Neural cell (in vitro differentiated cells): Measurements from ENCODE around the gene SH3PXD2B. TPM values are rescaled to one million over a fixed set of nuclear protein-coding genes. Genes with fewer than 3 reads are reported as not detected.

Experiments used
- H2AFZ ChIP-seq: fragments of 200-600, 300-800 bp; sonication (generic), shearing (Covaris generic); 2 replicates; pipeline ENCODE4 v1.6.0; 2014; ENCODE audit warnings: low read depth, mild to moderate bottlenecking, antibody characterized with exemption, low read length, moderate library complexity
- H3F3A ChIP-seq: fragments of 200-600 bp; shearing (Covaris generic); 2 replicates; pipeline ENCODE4 v1.6.1; 2016; ENCODE audit warnings: mild to moderate bottlenecking, moderate library complexity, mixed read lengths, antibody characterized with exemption, low read length; ENCODE audit not compliant: insufficient read depth, poor library complexity, severe bottlenecking
- H3K27ac ChIP-seq: fragments of 200-600, 300-800 bp; sonication (generic), shearing (Covaris generic); 2 replicates; pipeline ENCODE4 v1.5.1; 2014; ENCODE audit warnings: mild to moderate bottlenecking, low read length, moderate library complexity
- H3K27me3 ChIP-seq: fragments of 300-800, 200-600 bp; sonication (generic), shearing (Covaris generic); 2 replicates; pipeline ENCODE4 v1.6.0; 2014; ENCODE audit warnings: mild to moderate bottlenecking, low read depth, low read length, moderate library complexity; ENCODE audit not compliant: insufficient read depth
- H3K36me3 ChIP-seq: fragments of 300-800, 200-600 bp; sonication (generic), shearing (Covaris generic); 2 replicates; pipeline ENCODE4 v1.5.1; 2014; ENCODE audit warnings: mild to moderate bottlenecking, antibody characterized with exemption, low read length, moderate library complexity; ENCODE audit not compliant: insufficient read depth
- H3K4me2 ChIP-seq: fragments of 300-800, 200-600 bp; sonication (generic), shearing (Covaris generic); 2 replicates; pipeline ENCODE4 v1.6.0; 2014; ENCODE audit warnings: mild to moderate bottlenecking, low read length
- H3K4me3 ChIP-seq: fragments of 300-800, 200-600 bp; sonication (generic), shearing (Covaris generic); 2 replicates; pipeline ENCODE4 v1.5.1; 2014; ENCODE audit warnings: mild to moderate bottlenecking, low read length, moderate library complexity
- H3K79me2 ChIP-seq: fragments of 200-600 bp; shearing (Covaris generic); replicated peaks from 2 replicates; pipeline ENCODE4 v1.6.0; 2014; ENCODE audit warnings: mild to moderate bottlenecking, low read length, moderate library complexity; ENCODE audit not compliant: insufficient read depth
- H3K9ac ChIP-seq: fragments of 300-800, 200-600 bp; sonication (generic), shearing (Covaris generic); 2 replicates; pipeline ENCODE4 v1.6.1; 2016; ENCODE audit warnings: mild to moderate bottlenecking, low read length, mixed read lengths
- H3K9me2 ChIP-seq: fragments of 200-600 bp; shearing (Covaris generic); 2 replicates; pipeline ENCODE4 v1.6.1; 2016; ENCODE audit warnings: mild to moderate bottlenecking, low read length, mixed read lengths; ENCODE audit not compliant: insufficient read depth
- H3K9me3 ChIP-seq: fragments of 200-600, 300-800 bp; sonication (generic), shearing (Covaris generic); 2 replicates; pipeline ENCODE4 v1.6.1; 2016; ENCODE audit warnings: mild to moderate bottlenecking, mixed run types, low read length, moderate library complexity, mixed read lengths
- H4K20me1 ChIP-seq: fragments of 200-600 bp; shearing (Covaris generic); 2 replicates; pipeline ENCODE4 v1.6.1; 2016; ENCODE audit warnings: mild to moderate bottlenecking, mixed run types; ENCODE audit not compliant: insufficient read depth
- EP300 ChIP-seq: fragments of 450-650 bp; conservative IDR thresholded peaks from 2 replicates; pipeline ENCODE4 v1.6.1; 2014; ENCODE audit warnings: antibody characterized with exemption, mild to moderate bottlenecking, moderate library complexity; ENCODE audit not compliant: poor library complexity, severe bottlenecking
- EZH2 ChIP-seq: fragments of 200-600, 300-800 bp; shearing (Covaris generic), sonication (generic); IDR thresholded peaks from 2 replicates; pipeline ENCODE4 v1.6.1; 2014; ENCODE audit warnings: antibody characterized with exemption, low read length, borderline replicate concordance, mild to moderate bottlenecking; ENCODE audit not compliant: insufficient read depth, poor library complexity, severe bottlenecking
- MXI1 ChIP-seq: fragments of 450-650 bp; conservative IDR thresholded peaks from 2 replicates; pipeline ENCODE4 v1.6.1; 2014; ENCODE audit warnings: antibody characterized with exemption, mild to moderate bottlenecking; ENCODE audit not compliant: poor library complexity, severe bottlenecking
- POLR2AphosphoS5 ChIP-seq: IDR thresholded peaks from 2 replicates; pipeline ENCODE4 v1.6.1; 2012
- RAD21 ChIP-seq: fragments of 450-650 bp; conservative IDR thresholded peaks from 2 replicates; pipeline ENCODE4 v1.6.1; 2014; ENCODE audit warnings: antibody characterized with exemption, mild to moderate bottlenecking, moderate library complexity
- SMC3 ChIP-seq: fragments of 450-650 bp; conservative IDR thresholded peaks from 2 replicates; pipeline ENCODE4 v1.6.1; 2014; ENCODE audit warnings: antibody characterized with exemption, mild to moderate bottlenecking, moderate library complexity; ENCODE audit not compliant: poor library complexity
- TAF1 ChIP-seq: IDR thresholded peaks from 2 replicates; pipeline ENCODE4 v1.6.1; 2012; ENCODE audit warnings: low read depth
- polyA plus RNA-seq: library from polyadenylated mRNA; depleted of rRNA; stranded (reverse); fragments of >200 nt; gene quantifications from 2 replicates; pipeline ENCODE4 v1.2.3, GENCODE V29; 2014
- TF ChIP-seq, protein P1 (sequence below): IDR thresholded peaks from 2 replicates; pipeline ENCODE4 v1.6.1; 2012; ENCODE audit warnings: borderline replicate concordance
- TF ChIP-seq, protein P2 (sequence below): fragments of 450-650 bp; IDR thresholded peaks from 2 replicates; pipeline ENCODE4 v1.5.1; 2014; ENCODE audit warnings: antibody characterized with exemption, mild to moderate bottlenecking, moderate library complexity; ENCODE audit not compliant: poor library complexity, severe bottlenecking

The SH3PXD2B gene
- polyA plus RNA-seq, 1 donor from 2014 or later = 11.7 TPM

DNA sequence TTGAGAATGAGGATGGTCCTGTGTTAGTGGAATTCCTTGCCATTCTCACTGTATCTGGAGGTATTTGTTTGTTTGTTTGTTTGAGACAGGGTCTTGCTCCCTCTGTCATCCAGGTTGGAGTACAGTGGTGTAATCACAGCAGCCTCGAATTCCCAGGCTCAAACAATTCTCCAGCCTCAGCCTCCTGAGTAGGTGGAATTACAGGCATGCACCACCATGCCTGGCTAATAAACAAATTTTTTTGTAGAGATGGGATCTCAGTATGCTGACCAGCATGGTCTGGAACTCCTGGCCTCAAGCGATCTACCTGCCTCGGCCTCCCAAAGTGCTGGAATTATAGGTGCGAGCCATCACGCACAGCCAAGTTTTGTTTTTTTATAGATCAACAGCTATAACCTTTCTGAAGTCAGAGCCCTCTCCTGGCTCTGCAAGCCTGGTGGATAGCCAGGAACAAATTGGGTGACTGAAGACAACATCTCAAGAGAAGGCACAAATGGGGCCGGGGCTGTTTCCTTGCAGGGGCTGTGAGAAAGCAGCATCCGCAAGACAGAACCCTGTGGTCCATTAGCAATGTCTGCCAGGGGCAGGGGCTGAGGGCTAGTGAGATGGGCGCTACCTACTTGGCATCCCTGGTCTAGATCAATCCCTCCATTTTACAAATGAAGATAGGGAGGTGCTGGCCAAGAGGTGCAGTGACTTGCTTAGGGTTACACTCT is 18.8 kb downstream of the SH3PXD2B start:
- no peaks in the 10 kb centered on the region for H3K27me3 ChIP-seq
- no peak overlapping the region for H3K27ac ChIP-seq
- H2AFZ ChIP-seq = no peak overlapping the region

DNA sequence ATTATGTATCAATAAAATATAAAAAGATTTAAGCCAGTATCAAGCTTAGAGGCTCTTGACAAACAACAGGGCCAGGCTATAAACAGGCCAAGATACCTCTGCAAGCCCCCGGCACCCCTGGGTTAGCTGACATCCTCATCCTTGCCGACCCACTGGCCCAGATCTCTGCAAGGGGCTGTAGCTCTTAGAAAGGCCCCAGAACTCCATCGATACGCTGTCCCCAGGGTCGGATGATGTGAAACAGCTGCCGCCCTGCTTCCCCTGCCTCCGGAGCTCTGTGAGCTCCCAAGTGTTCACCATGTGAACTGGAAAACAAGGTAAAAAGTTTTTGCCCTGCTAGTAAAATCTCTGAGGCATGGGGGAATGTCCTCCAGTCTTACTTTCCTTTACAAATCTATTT is 20.1 kb downstream of the SH3PXD2B start:
- no peaks in the 10 kb centered on the region for H3K36me3 ChIP-seq
- no peaks in the 10 kb centered on the region for H3K9me2 ChIP-seq
- no peaks in the 10 kb centered on the region for H3K79me2 ChIP-seq
- H3K4me3 ChIP-seq = no peak overlapping the region
- H4K20me1 ChIP-seq = no peaks in the 10 kb centered on the region
- no peak overlapping the region for H3K9ac ChIP-seq
- H3K9me3 ChIP-seq = no peaks in the 10 kb centered on the region
- H2AFZ ChIP-seq = no peak overlapping the region
- H3K27ac ChIP-seq = no peak overlapping the region
- no peak overlapping the region for H3K4me2 ChIP-seq
- no peaks in the 10 kb centered on the region for H3K27me3 ChIP-seq
- no peak for TF ChIP-seq RAD21
- TF ChIP-seq, protein P1, sequence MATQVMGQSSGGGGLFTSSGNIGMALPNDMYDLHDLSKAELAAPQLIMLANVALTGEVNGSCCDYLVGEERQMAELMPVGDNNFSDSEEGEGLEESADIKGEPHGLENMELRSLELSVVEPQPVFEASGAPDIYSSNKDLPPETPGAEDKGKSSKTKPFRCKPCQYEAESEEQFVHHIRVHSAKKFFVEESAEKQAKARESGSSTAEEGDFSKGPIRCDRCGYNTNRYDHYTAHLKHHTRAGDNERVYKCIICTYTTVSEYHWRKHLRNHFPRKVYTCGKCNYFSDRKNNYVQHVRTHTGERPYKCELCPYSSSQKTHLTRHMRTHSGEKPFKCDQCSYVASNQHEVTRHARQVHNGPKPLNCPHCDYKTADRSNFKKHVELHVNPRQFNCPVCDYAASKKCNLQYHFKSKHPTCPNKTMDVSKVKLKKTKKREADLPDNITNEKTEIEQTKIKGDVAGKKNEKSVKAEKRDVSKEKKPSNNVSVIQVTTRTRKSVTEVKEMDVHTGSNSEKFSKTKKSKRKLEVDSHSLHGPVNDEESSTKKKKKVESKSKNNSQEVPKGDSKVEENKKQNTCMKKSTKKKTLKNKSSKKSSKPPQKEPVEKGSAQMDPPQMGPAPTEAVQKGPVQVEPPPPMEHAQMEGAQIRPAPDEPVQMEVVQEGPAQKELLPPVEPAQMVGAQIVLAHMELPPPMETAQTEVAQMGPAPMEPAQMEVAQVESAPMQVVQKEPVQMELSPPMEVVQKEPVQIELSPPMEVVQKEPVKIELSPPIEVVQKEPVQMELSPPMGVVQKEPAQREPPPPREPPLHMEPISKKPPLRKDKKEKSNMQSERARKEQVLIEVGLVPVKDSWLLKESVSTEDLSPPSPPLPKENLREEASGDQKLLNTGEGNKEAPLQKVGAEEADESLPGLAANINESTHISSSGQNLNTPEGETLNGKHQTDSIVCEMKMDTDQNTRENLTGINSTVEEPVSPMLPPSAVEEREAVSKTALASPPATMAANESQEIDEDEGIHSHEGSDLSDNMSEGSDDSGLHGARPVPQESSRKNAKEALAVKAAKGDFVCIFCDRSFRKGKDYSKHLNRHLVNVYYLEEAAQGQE = no peak
- TF ChIP-seq TAF1 = no peak
- TF ChIP-seq, protein P2, sequence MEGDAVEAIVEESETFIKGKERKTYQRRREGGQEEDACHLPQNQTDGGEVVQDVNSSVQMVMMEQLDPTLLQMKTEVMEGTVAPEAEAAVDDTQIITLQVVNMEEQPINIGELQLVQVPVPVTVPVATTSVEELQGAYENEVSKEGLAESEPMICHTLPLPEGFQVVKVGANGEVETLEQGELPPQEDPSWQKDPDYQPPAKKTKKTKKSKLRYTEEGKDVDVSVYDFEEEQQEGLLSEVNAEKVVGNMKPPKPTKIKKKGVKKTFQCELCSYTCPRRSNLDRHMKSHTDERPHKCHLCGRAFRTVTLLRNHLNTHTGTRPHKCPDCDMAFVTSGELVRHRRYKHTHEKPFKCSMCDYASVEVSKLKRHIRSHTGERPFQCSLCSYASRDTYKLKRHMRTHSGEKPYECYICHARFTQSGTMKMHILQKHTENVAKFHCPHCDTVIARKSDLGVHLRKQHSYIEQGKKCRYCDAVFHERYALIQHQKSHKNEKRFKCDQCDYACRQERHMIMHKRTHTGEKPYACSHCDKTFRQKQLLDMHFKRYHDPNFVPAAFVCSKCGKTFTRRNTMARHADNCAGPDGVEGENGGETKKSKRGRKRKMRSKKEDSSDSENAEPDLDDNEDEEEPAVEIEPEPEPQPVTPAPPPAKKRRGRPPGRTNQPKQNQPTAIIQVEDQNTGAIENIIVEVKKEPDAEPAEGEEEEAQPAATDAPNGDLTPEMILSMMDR = no peak
- TF ChIP-seq EZH2 = no peak
- no peak for TF ChIP-seq MXI1
- TF ChIP-seq POLR2AphosphoS5 = no peak
- TF ChIP-seq EP300 = no peak
- no peak for TF ChIP-seq SMC3
- no peaks in the 10 kb centered on the region for H3F3A ChIP-seq

More for the DNA sequence above, 18.8 kb downstream of the SH3PXD2B start:
- H3K9ac ChIP-seq = no peak overlapping the region
- no peaks in the 10 kb centered on the region for H3K36me3 ChIP-seq
- no peak for TF ChIP-seq POLR2AphosphoS5
- TF ChIP-seq, protein P2 = no peak
- TF ChIP-seq MXI1 = no peak
- TF ChIP-seq SMC3 = no peak
- no peak for TF ChIP-seq EZH2
- TF ChIP-seq, protein P1 = no peak
- no peak for TF ChIP-seq TAF1
- no peak for TF ChIP-seq RAD21
- TF ChIP-seq EP300 = no peak
- H3F3A ChIP-seq = no peaks in the 10 kb centered on the region
- H3K4me2 ChIP-seq = no peak overlapping the region
- H3K9me2 ChIP-seq = no peaks in the 10 kb centered on the region
- no peaks in the 10 kb centered on the region for H4K20me1 ChIP-seq
- H3K9me3 ChIP-seq = no peaks in the 10 kb centered on the region
- peaks cover under 1% of the 10 kb centered on the region for H3K79me2 ChIP-seq
- H3K4me3 ChIP-seq = no peak overlapping the region
